Ascending aorta (tissue), 2 donors: ENCODE measurements around the gene RIMBP2. TPM values are rescaled to one million over a fixed set of nuclear protein-coding genes. Genes with fewer than 3 reads are reported as not detected.

Source experiments
- DNase-seq, 2 donors: peaks; one replicate each; pipeline ENCODE4 v3.0.0-alpha.2; 2019; ENCODE audit warnings: low spot score in 2 of 2
- H3K27ac ChIP-seq, 2 donors: fragments of 200-600 bp; sonication (generic); one replicate each; pipeline ENCODE4 v1.5.1; 2016 to 2017; ENCODE audit warnings: mild to moderate bottlenecking in 1 of 2
- H3K27me3 ChIP-seq: fragments of 200-600 bp; sonication (generic); one replicate; pipeline ENCODE4 v1.5.1; 2017
- H3K36me3 ChIP-seq, 2 donors: fragments of 200-600 bp; sonication (generic); one replicate each; pipeline ENCODE4 v1.5.1; 2016
- H3K4me1 ChIP-seq, 2 donors: fragments of 200-600 bp; sonication (generic); one replicate each; pipeline ENCODE4 v1.5.1; 2016 to 2017; ENCODE audit warnings: mild to moderate bottlenecking in 1 of 2
- H3K4me3 ChIP-seq, 2 donors: fragments of 200-600 bp; sonication (generic); one replicate each; pipeline ENCODE4 v1.5.1; 2016 to 2017; ENCODE audit warnings: mild to moderate bottlenecking in 1 of 2
- H3K9me3 ChIP-seq, 2 donors: fragments of 200-600 bp; sonication (generic); one replicate each; pipeline ENCODE4 v1.5.1; 2016
- CTCF ChIP-seq, 3 experiments: fragments of 200-600 bp in 2 of 3; fragments of 450-650 bp in 1 of 3; sonication (generic) in 2 of 3; IDR thresholded peaks; one replicate each; pipeline ENCODE4 v1.5.1; 2016 to 2019; ENCODE audit warnings: antibody characterized with exemption in 3 of 3, mild to moderate bottlenecking in 1 of 3, moderate library complexity in 1 of 3
- intact Hi-C: fragments of 100-400 bp; cut with DNase I; formaldehyde crosslinking; loops from one replicate; pipeline ENCODE4 v1.15.1; 2023
- total RNA-seq: library from RNA; depleted of rRNA; stranded (reverse); fragments of >200 nt; gene quantifications from one replicate; pipeline ENCODE4 v1.1.0, GENCODE V29; 2016

Gene RIMBP2
- total RNA-seq, 1 donor from 2014 or later: not detected

- H3K36me3 ChIP-seq: no peaks in the 10 kb centered on the region
- H3K4me1 ChIP-seq: no peaks in the 10 kb centered on the region
- no peak overlapping the region for H3K27ac ChIP-seq
- H3K4me3 ChIP-seq: no peak overlapping the region
- no peaks in the 10 kb centered on the region for H3K27me3 ChIP-seq
- intact Hi-C loops: no loop called here
- H3K9me3 ChIP-seq: no peaks in the 10 kb centered on the region
- DNase-seq: no peak
- TF ChIP-seq CTCF (IDR thresholded peaks at IDR 0.05): no peak
Measured at GRCh38 chr12:130382818-130383217, 333.3 kb downstream of the RIMBP2 start.

- TF ChIP-seq CTCF (IDR thresholded peaks at IDR 0.05): no peak
- Histone ChIP-seq H3K4me3 (no peak overlapping the region), H3K27me3 (no peaks in the 10 kb centered on the region), H3K27ac (no peak overlapping the region), H3K36me3 (no peaks in the 10 kb centered on the region), H3K4me1 (no peaks in the 10 kb centered on the region), H3K9me3 (no peaks in the 10 kb centered on the region)
- intact Hi-C loops: no loop called here
- DNase-seq: no peak
Measured at GRCh38 chr12:130375296-130376287, 340.5 kb downstream of the RIMBP2 start.

DNA sequence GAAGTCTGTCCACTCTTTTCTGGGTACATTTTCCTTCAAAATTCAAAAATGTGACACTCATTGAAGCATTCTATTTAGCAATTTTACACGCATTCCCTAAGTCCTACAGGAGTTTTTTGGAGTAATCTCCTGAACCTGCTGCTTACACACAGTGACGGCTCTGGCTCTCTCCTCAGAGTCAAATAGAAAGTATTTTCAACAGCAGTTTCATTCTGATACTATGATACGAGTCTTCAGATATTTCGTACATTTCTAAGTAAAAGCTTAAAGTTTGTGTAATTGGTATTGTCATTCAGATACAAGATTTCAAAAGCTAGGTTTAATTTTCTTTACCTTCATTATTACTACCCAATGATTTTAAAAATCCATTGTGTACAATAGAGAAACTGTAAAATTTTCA lies 342.0 kb downstream of the RIMBP2 start:
- TF ChIP-seq CTCF (IDR thresholded peaks at IDR 0.05): no peak
- H3K4me1 ChIP-seq: no peaks in the 10 kb centered on the region
- H3K9me3 ChIP-seq: no peaks in the 10 kb centered on the region
- no peak overlapping the region for H3K4me3 ChIP-seq
- H3K27me3 ChIP-seq: no peaks in the 10 kb centered on the region
- DNase-seq: no peak
- H3K36me3 ChIP-seq: no peaks in the 10 kb centered on the region
- no peak overlapping the region for H3K27ac ChIP-seq
- intact Hi-C loops: no loop called here

DNA sequence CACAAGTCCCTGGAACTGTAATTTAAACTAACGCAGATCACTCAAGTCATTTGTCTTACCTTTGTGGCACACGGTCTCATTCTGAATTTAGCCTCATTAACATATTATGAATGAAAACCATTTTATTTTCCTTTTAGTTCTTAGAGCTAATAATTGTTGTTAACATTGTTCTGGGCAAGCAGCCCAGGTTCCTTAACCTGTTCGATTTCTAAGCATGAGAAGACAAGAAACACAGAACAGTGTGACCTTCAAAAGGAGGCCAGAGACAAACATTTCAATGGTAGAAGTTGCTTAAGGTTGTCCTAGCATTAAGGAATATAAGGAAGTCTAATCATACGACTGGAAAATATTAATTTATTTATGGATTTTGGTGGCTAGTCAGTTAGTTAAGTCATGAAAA lies 343.2 kb downstream of the RIMBP2 start:
- no peaks in the 10 kb centered on the region for H3K9me3 ChIP-seq
- H3K4me3 ChIP-seq: no peak overlapping the region
- DNase-seq: no peak
- TF ChIP-seq CTCF (IDR thresholded peaks at IDR 0.05): no peak
- no peaks in the 10 kb centered on the region for H3K4me1 ChIP-seq
- no peaks in the 10 kb centered on the region for H3K27me3 ChIP-seq
- intact Hi-C loops: no loop called here
- H3K27ac ChIP-seq: no peak overlapping the region
- H3K36me3 ChIP-seq: no peaks in the 10 kb centered on the region

DNA sequence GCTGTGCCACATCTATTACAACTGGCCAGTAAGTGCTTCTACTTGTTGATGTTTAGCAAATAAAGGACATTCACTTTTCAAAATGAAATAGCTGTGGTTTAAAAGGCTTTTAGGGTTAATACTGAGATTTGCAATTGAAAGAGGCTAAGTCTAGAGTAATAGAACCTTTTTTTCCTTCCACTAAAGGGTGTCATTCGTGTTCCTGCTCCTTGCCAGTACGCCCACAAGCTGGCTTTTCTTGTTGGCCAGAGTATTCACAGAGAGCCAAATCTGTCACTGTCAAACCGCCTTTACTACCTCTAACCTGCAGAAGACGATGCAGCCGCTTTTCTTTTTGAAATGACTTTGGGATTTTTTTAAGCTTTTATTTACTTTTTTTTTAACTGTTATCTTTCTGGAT lies 344.8 kb downstream of the RIMBP2 start:
- TF ChIP-seq CTCF (IDR thresholded peaks at IDR 0.05): no peak
- Histone ChIP-seq H3K4me1 (no peaks in the 10 kb centered on the region), H3K27ac (no peak overlapping the region), H3K36me3 (no peaks in the 10 kb centered on the region), H3K9me3 (no peaks in the 10 kb centered on the region), H3K4me3 (no peak overlapping the region), H3K27me3 (no peaks in the 10 kb centered on the region)
- DNase-seq: no peak
- intact Hi-C loops: no loop called here
